Esophagus muscularis mucosa (tissue), 4 donors: ENCODE measurements around the gene NPHP4. TPM values are rescaled to one million over a fixed set of nuclear protein-coding genes. Genes with fewer than 3 reads are reported as not detected.

Experiments
- DNase-seq: peaks from one replicate; pipeline ENCODE4 v3.0.0-alpha.2; 2017; ENCODE audit errors: extremely low spot score
- H3K27ac ChIP-seq, 4 donors: fragments of 200-600 bp; sonication (generic); replicated peaks in 1 of 4; 1 replicate in 3 of 4; 2 replicates in 1 of 4; pipeline ENCODE4 v1.5.1; 2016 to 2019; ENCODE audit warnings: mild to moderate bottlenecking in 1 of 4
- H3K27me3 ChIP-seq, 4 donors: fragments of 200-600 bp; sonication (generic); one replicate each; pipeline versions ENCODE4 v1.5.1 to v1.6.0; 2016 to 2019
- H3K36me3 ChIP-seq, 4 donors: fragments of 200-600 bp; sonication (generic); one replicate each; pipeline ENCODE4 v1.5.1; 2016 to 2019
- H3K4me1 ChIP-seq, 4 donors: fragments of 200-600 bp; sonication (generic); one replicate each; pipeline ENCODE4 v1.5.1; 2016 to 2019
- H3K4me3 ChIP-seq, 4 donors: fragments of 200-600 bp; sonication (generic); 1 replicate in 2 of 4; 2 replicates in 2 of 4; pipeline ENCODE4 v1.5.1; 2016 to 2019; ENCODE audit warnings: mild to moderate bottlenecking in 4 of 4, moderate library complexity in 1 of 4
- H3K9me3 ChIP-seq, 4 donors: fragments of 200-600 bp; sonication (generic); 1 replicate in 3 of 4; 2 replicates in 1 of 4; pipeline ENCODE4 v1.5.1; 2016 to 2019
- CTCF ChIP-seq, 3 experiments: fragments of 200-600 bp in 2 of 3; fragments of 450-650 bp in 1 of 3; sonication (generic) in 2 of 3; IDR thresholded peaks; one replicate each; pipeline ENCODE4 v1.5.1; 2017 to 2019; ENCODE audit warnings: antibody characterized with exemption in 3 of 3, mild to moderate bottlenecking in 2 of 3, moderate library complexity in 1 of 3
- EP300 ChIP-seq: sonication (generic); formaldehyde crosslinking; IDR thresholded peaks from one replicate; pipeline ENCODE4 v1.6.1; 2017; ENCODE audit warnings: antibody characterized with exemption
- POLR2A ChIP-seq: fragments of 450-650 bp; IDR thresholded peaks from one replicate; pipeline ENCODE4 v1.6.1; 2017; ENCODE audit warnings: antibody characterized with exemption, moderate library complexity, mild to moderate bottlenecking, low read depth
- POLR2AphosphoS5 ChIP-seq, 2 donors: sonication (generic); formaldehyde crosslinking; IDR thresholded peaks; one replicate each; pipeline ENCODE4 v1.6.1; 2017; ENCODE audit warnings: antibody characterized with exemption in 2 of 2
- WGBS: methylation state at CpG from one replicate; pipeline ENCODE4 v1.1.5; 2018; 5-methylcytosine and 5-hydroxymethylcytosine counted together
- intact Hi-C: fragments of 100-400 bp; cut with DNase I; formaldehyde crosslinking; loops from one replicate; pipeline ENCODE4 v1.15.1; 2023
- total RNA-seq, 4 donors: library from RNA; depleted of rRNA; stranded (reverse); fragments of >200 nt; gene quantifications; one replicate each; pipeline versions ENCODE4 v1.1.0 to v1.2.1, GENCODE V29; 2016

NPHP4 gene
- total RNA-seq, 4 donors from 2014 or later, result 6.5 to 9.1 (median 8.0) TPM

GRCh38 chr1:6038603-6039002 is 46.4 kb upstream of the NPHP4 start:
- Histone ChIP-seq H3K4me3 (no peak overlapping the region), H3K9me3 (no peaks in the 10 kb centered on the region), H3K27me3 (peaks cover 0 to 14% (median 0%) of the 10 kb centered on the region in 4 donors), H3K27ac (no peak overlapping the region), H3K36me3 (peaks cover 0 to 16% (median 2%) of the 10 kb centered on the region in 4 donors), H3K4me1 (peaks cover 0 to 7% (median 3%) of the 10 kb centered on the region in 4 donors)
- no peak for DNase-seq
- intact Hi-C loops, result no loop called here
- WGBS, result 65% methylated on average over 7 of the region's 7 CpGs
- TF ChIP-seq POLR2AphosphoS5 (IDR thresholded peaks at IDR 0.05) (no peak), POLR2A (no peak), CTCF (IDR thresholded peaks at IDR 0.05) (no peak), EP300 (no peak)

DNA sequence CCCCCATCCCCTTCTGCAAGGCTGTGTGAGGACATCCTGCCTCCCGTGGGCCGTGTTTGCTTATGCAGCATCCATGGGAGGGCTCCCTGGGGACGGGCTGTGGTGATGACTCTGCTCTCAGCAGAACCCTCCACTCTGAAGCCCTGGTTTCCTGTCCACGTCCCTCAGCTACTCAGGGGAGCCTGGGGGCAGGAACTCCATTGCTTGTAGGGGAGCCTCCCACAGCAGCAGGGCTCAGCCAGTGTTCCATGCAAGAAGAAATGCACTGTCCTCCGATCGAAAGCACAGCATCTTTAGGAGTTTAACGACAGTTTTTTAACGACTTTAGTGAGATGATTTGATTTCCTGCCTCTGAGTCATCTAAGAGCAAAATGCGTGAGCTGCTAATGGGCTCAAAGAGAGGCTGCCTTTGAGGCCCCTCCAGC is 45.1 kb upstream of the NPHP4 start:
- intact Hi-C loops, result no loop called here
- WGBS, result 58% methylated on average over 7 of the region's 9 CpGs
- Histone ChIP-seq H3K4me1 (peaks cover 0 to 7% (median 3%) of the 10 kb centered on the region in 4 donors), H3K9me3 (no peaks in the 10 kb centered on the region), H3K27ac (no peak overlapping the region), H3K36me3 (peaks cover 0 to 10% (median 2%) of the 10 kb centered on the region in 4 donors), H3K27me3 (peaks cover 0 to 9% (median 0%) of the 10 kb centered on the region in 4 donors), H3K4me3 (no peak overlapping the region)
- TF ChIP-seq CTCF (IDR thresholded peaks at IDR 0.05) (no peak), POLR2AphosphoS5 (IDR thresholded peaks at IDR 0.05) (no peak), POLR2A (no peak), EP300 (no peak)
- no peak for DNase-seq

DNA sequence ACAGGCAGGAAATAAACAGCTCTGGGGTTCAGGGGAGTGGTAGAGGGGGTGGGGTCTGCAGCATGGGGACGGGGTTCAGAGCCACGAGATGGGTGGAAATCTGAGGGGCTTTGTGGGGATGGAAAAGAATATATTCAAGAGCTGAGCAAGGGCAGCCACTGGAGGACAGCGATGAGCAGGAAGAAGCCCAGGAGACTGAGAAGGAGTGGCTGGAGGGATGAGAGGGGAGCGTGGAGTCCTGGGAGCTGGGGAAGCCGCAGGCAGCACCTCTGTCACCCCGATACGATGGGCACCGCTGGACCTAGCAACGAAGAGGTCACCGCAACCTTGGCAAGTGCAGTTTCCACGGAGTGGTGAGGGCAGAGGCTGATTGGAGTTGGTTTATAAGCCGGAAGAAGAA is 43.5 kb upstream of the NPHP4 start:
- Histone ChIP-seq H3K4me3 (no peak overlapping the region), H3K9me3 (no peaks in the 10 kb centered on the region), H3K4me1 (peaks cover 0 to 7% (median 3%) of the 10 kb centered on the region in 4 donors), H3K27ac (no peak overlapping the region), H3K36me3 (peaks cover 0 to 3% (median under 1%) of the 10 kb centered on the region in 4 donors), H3K27me3 (peaks cover 0 to 18% (median 0%) of the 10 kb centered on the region in 4 donors)
- DNase-seq, result no peak
- intact Hi-C loops, result no loop called here
- TF ChIP-seq EP300 (no peak), POLR2AphosphoS5 (IDR thresholded peaks at IDR 0.05) (no peak), CTCF (IDR thresholded peaks at IDR 0.05) (no peak), POLR2A (no peak)
- 82% methylated on average over 12 of the region's 12 CpGs for WGBS

GRCh38 chr1:6035303-6035702 is 43.1 kb upstream of the NPHP4 start:
- no peaks in the 10 kb centered on the region for H3K9me3 ChIP-seq
- intact Hi-C loops, result no loop called here
- TF ChIP-seq CTCF (IDR thresholded peaks at IDR 0.05) (no peak), EP300 (no peak), POLR2A (no peak)
- no peak overlapping the region for H3K4me3 ChIP-seq
- no peak overlapping the region for H3K27ac ChIP-seq
- peaks cover 0 to 7% (median 3%) of the 10 kb centered on the region in 4 donors for H3K4me1 ChIP-seq
- 68% methylated on average over 15 of the region's 15 CpGs for WGBS
- H3K27me3 ChIP-seq, result peaks cover 0 to 15% (median 0%) of the 10 kb centered on the region in 4 donors
- no peak for DNase-seq
- no peaks in the 10 kb centered on the region for H3K36me3 ChIP-seq

GRCh38 chr1:6034750-6035096 is 42.5 kb upstream of the NPHP4 start:
- Histone ChIP-seq H3K4me1 (peaks cover 0 to 7% (median 3%) of the 10 kb centered on the region in 4 donors), H3K9me3 (no peaks in the 10 kb centered on the region), H3K27ac (no peak overlapping the region), H3K36me3 (no peaks in the 10 kb centered on the region), H3K4me3 (no peak overlapping the region), H3K27me3 (peaks cover 0 to 16% (median 0%) of the 10 kb centered on the region in 4 donors)
- intact Hi-C loops, result no loop called here
- no peak for DNase-seq
- TF ChIP-seq CTCF (IDR thresholded peaks at IDR 0.05), result no peak
- no peak for TF ChIP-seq POLR2AphosphoS5 (IDR thresholded peaks at IDR 0.05)
- no peak for TF ChIP-seq POLR2A
- no peak for TF ChIP-seq EP300
- 76% methylated on average over 10 of the region's 10 CpGs for WGBS
